Measurements from ENCODE around the gene CARD6. TPM values are rescaled to one million over a fixed set of nuclear protein-coding genes. Genes with fewer than 3 reads are reported as not detected.

The CARD6 gene
- total and polyA plus RNA-seq, 10 of the 15 experiments (the other 5 are each of a cell fraction or from before 2014, with no cell fraction given): 0.29 to 1.2 (median 0.62) TPM

DNA sequence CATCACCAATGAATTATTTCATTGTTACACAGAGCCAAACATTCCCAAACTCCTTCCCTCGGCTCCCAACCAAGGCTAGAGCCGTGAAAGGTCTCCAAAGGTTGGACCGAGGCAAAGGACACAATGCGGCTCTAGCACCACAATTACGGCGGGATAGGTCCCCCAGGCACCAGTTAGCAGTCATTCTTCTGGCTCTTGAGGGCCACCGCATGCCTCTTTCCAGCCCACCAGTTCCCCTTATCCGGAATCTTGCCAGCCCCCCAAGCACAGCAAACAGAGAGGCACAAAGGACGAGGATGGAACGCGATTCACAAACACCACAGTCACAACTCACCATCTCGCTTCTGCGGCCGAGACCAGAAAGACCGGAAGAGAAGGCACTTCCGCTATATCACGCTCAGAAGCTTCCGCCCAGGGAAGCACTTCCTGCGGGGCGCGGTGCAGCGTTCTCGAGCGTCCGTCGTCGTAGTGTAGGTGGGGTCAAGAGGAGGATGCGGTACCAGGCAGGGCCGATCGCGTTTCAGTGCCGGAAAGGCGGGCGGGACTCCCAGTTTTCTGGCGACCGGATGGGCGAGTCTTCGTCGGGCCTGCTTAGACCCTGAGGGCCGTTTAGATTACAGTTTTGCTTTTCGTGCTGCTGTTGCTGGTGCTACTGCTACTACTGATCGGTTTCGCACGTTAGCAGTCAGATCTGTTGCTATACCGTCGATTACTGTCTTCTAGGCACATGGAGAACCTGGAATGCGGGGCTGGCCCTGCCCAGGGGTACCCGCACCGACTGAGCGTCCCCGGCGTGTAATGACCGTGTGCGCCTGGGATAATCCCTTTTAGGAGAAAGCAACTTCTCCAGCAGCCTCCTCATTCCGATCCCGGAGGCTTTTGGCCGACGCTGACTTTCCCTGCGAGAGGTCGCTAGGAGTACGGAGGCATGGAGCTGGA, 6.0 kb upstream of the CARD6 start, which contains the start of gene RPL37 (continued):
- TF ChIP-seq ZNF592 (IDR thresholded peaks at IDR 0.05) (no peak; the same call in 1 of the 2 replicates), BACH1 (IDR thresholded peaks at IDR 0.05; ENCODE audit: borderline replicate concordance) (peak; percentile 18; the same call in 1 of the 2 replicates), PAX8 (IDR thresholded peaks at IDR 0.05) (0 out of 2 replicates have a peak, but pooled peaks have one; percentile 14), TAF1 (IDR thresholded peaks at IDR 0.05; ENCODE audit: borderline replicate concordance, low read depth, low read length) (peak; percentile 99), CEBPB (IDR thresholded peaks at IDR 0.05; ENCODE audit: borderline replicate concordance in 1 of 2, low read depth in 2 of 2, low read length in 2 of 2) (no peak), TARDBP (IDR thresholded peaks at IDR 0.05; ENCODE audit: borderline replicate concordance) (peak; percentile 74), CBX3 (IDR thresholded peaks at IDR 0.05; ENCODE audit: borderline replicate concordance, low read depth) (no peak), RAD51 (IDR thresholded peaks at IDR 0.05) (peak; percentile 28; the same call in 1 of the 2 replicates), SRF (IDR thresholded peaks at IDR 0.05; ENCODE audit: low read depth in 2 of 2, low read length in 2 of 2) (peak in 1 of 2 experiments; percentile 87; a peak in 2 of 4 replicates), SREBF1 (IDR thresholded peaks at IDR 0.05; ENCODE audit: low read length) (peak; percentile 81), BHLHE40 (IDR thresholded peaks at IDR 0.05; ENCODE audit: borderline replicate concordance in 1 of 2, low read depth in 2 of 2, low read length in 1 of 2) (peak; percentile 23 to 72; a peak in 3 of 4 replicates), CEBPZ (IDR thresholded peaks at IDR 0.05; ENCODE audit: low read depth, low read length) (0 out of 2 replicates have a peak, but pooled peaks have one; percentile 6), RB1 (IDR thresholded peaks at IDR 0.05; ENCODE audit: borderline replicate concordance) (peak; percentile 86; the same call in 1 of the 2 replicates), RCOR1 (conservative IDR thresholded peaks at IDR 0.05; ENCODE audit: low read depth, low read length) (no peak), MTA2 (IDR thresholded peaks at IDR 0.05; ENCODE audit: low read depth) (peak; percentile 84)
- TF ChIP-seq, protein P1, sequence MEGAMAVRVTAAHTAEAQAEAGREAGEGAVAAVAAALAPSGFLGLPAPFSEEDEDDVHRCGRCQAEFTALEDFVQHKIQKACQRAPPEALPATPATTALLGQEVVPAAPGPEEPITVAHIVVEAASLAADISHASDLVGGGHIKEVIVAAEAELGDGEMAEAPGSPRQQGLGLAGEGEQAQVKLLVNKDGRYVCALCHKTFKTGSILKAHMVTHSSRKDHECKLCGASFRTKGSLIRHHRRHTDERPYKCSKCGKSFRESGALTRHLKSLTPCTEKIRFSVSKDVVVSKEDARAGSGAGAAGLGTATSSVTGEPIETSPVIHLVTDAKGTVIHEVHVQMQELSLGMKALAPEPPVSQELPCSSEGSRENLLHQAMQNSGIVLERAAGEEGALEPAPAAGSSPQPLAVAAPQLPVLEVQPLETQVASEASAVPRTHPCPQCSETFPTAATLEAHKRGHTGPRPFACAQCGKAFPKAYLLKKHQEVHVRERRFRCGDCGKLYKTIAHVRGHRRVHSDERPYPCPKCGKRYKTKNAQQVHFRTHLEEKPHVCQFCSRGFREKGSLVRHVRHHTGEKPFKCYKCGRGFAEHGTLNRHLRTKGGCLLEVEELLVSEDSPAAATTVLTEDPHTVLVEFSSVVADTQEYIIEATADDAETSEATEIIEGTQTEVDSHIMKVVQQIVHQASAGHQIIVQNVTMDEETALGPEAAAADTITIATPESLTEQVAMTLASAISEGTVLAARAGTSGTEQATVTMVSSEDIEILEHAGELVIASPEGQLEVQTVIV (IDR thresholded peaks at IDR 0.05; ENCODE audit: borderline replicate concordance, partially characterized antibody): peak; percentile 94

Data from GM12878 (cell line).